Measurements from ENCODE around the gene DNAH10.

DNA sequence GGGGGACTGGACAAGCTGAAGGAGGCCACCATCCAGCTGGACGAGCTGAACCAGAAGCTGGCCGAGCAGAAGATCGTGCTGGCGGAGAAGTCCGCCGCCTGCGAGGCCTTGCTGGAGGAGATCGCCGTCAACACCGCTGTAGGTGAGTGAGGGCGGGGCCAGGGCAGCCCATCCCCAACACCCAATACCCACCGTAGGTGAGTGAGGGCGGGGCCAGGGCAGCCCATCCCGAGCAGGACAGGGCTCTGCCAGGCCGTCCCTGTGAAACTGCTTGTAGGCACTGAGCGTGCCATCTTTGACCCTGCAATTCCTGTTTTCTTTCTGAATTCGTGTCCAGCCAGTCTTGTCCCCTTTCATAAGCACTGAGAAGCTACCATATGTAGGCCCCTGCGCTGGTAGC is 136.6 kb downstream of the DNAH10 start:
- TF ChIP-seq ZNF274 (IDR thresholded peaks at IDR 0.05; ENCODE audit: low read depth, low read length) (no peak), SUZ12 (IDR thresholded peaks at IDR 0.05; ENCODE audit: extremely low read depth, insufficient read depth, insufficient read length) (no peak), YY1 (IDR thresholded peaks at IDR 0.05; ENCODE audit: insufficient read depth, insufficient read length) (no peak)
